H54 (cell line): ENCODE results near the gene XRRA1.

ENCODE experiments used
- DNase-seq: peaks from one replicate; pipeline ENCODE4 v3.0.0; 2011; ENCODE audit warnings: low spot score, mixed read lengths; ENCODE audit not compliant: insufficient read length
- FAIRE-seq: peaks from 3 replicates; lab custom pipeline; 2011; peaks lifted over from hg19 to GRCh38; lab: Jason Lieb, UNC
- POLR2A ChIP-seq: IDR thresholded peaks from 2 replicates; pipeline ENCODE4 v1.6.1; 2011; ENCODE audit warnings: low read depth, mild to moderate bottlenecking, low read length

Gene XRRA1

DNA sequence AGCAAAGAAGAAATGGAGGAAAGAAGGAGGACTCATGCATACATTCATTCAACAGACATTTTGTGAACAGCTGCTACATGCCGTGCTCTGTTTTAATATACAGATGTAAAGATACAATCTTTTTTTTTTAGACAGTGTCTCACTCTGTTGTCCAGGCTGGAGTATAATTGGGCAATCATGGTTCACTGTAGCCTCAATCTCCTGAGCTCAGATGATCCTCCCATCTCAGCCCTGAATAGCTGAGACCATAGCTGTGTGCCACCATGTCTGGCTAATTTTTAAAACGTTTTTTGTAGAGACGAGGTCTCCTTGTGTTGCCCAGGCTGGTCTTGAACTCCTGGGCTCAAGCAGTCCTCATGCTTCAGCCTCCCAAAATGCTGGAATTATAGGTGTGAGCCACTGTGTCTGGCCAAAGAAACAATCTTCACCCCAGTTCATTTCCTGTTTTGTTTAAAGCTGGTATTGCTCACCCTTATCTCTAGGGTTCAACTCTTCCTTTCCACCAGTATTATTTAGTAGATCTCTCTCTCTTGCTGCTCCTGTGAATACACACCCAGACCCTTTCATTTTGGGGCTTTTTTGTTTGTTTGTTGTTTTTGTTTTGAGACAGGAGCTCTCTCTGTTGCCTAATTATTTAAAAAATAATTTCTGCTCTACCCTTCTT is 130.5 kb downstream of the XRRA1 start:
- no peak for FAIRE-seq
- no peak for DNase-seq
- TF ChIP-seq POLR2A = no peak

DNA sequence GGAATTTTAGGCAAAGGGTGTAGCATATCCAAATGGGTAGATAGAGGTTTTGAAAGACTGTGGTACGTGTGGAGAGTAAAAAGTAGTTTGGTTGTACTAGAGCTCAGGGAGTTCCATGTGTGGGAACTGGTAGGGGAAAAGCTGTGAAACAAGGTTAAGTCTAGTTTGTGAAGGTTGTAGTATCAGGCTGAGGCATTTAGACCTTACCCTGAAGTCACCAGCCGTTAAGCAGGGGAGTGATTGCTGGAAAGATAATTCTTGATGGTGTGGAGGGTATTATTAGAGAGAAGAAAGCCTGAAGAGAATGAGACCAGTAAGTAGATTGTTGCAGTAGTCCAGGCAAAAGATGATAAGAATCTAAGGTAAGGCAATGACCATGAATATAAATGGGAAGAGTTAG is 132.2 kb downstream of the XRRA1 start:
- no peak for FAIRE-seq
- TF ChIP-seq POLR2A = no peak
- DNase-seq = no peak

DNA sequence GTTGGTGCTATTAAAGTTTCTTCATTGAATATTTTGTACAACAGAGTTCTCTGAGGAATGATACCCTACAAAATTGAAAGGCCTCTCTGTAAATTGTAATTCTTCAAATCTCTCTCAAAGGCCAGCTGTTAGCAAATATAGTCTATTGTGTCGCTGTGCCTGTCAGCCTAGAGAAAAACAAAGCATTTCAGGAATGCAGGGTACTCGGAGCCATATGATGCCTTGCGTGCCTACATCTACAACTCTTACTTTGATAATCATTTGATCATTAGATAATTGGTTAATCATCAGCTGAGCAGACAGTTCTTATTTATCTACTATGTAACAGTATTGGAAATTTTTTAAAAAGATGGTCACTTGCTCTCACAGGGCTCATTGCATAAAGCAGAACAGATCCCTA is 132.9 kb downstream of the XRRA1 start:
- no peak for TF ChIP-seq POLR2A
- DNase-seq (no peak), FAIRE-seq (no peak)

DNA sequence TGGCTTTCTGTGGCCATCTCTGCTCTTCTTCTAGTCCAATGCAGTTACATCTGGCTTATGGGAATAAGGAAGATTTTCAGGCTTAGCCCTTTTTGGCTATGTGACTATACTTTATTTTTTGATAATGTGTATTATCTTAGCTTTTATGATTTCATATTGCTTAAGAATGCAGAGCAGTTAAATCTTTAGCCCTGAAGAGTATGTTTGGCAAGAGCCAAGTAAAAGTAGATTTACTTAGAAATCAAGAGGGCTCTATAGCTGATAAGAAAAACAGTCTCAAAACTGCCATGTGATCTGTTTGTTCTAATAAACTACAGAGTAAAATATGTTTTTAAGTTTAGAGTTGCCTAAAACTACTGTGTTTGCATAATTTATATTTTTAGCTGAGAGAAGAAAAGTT is 139.1 kb downstream of the XRRA1 start:
- no peak for FAIRE-seq
- no peak for TF ChIP-seq POLR2A

DNA sequence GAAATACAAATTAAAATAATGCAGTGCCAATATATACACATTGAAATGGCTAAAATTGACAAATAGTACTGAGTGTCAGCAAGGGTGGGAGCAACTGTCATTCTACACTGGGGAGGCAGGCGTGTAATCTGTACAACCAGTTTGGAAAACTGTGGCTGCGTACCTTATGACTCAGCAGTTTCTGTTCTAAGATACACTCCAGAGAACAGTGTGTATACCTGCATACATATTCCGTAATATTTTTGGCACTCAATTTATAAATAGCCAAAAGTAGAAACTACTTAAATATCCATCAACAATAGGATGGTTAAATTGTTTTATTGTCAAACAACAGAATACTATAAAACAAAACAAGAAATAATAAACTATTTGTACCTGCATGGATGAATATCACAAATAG is 142.6 kb downstream of the XRRA1 start:
- FAIRE-seq (peak; percentile 6), DNase-seq (no peak)
- TF ChIP-seq POLR2A = no peak

More for the DNA sequence above, 139.1 kb downstream of the XRRA1 start:
- DNase-seq = no peak

DNA sequence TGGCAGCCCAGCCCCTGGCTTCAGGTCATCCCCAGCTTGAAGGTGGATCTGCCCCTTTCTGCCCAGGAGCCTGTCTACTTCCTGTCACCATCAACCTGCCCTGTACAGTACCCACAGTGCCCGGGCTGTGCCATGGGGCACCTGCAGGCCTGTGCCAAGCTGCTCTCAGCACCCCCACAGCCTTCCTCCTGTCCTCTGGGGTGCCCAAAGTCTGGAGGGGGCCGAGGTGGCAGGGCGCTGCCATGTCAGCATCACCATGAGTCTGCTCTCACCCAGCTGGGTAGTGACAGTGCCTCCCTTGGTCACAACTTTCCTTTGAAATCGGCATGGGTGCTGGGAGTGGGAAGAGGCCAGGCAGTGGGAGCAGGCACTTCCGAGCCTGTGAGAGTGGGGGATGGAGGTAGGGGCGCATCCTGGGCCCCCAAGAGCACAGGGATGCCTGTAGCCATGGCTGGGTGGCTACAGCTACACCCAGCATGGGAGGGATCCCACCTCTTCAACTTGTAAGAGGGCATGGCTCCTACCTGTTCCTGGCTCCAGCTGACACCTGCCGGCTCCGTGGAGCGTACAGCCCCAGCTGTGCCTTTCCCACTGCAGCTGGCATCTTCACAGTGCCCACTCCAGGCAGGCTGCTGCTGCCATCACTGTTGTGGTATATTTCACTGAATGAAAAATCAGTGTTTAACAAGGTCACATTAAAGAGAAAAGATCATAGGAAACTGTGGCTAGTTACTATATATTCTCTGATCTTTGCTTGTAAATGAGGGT is 157.4 kb downstream of the XRRA1 start:
- FAIRE-seq (no peak), DNase-seq (no peak)
- TF ChIP-seq POLR2A = no peak
